LoVo (cell line): ENCODE measurements around the gene RAD51AP2.

Experiments used
- DNase-seq: peaks from one replicate; pipeline ENCODE4 v3.0.0-alpha.2; 2016; ENCODE audit warnings: low spot score

RAD51AP2 gene

DNA sequence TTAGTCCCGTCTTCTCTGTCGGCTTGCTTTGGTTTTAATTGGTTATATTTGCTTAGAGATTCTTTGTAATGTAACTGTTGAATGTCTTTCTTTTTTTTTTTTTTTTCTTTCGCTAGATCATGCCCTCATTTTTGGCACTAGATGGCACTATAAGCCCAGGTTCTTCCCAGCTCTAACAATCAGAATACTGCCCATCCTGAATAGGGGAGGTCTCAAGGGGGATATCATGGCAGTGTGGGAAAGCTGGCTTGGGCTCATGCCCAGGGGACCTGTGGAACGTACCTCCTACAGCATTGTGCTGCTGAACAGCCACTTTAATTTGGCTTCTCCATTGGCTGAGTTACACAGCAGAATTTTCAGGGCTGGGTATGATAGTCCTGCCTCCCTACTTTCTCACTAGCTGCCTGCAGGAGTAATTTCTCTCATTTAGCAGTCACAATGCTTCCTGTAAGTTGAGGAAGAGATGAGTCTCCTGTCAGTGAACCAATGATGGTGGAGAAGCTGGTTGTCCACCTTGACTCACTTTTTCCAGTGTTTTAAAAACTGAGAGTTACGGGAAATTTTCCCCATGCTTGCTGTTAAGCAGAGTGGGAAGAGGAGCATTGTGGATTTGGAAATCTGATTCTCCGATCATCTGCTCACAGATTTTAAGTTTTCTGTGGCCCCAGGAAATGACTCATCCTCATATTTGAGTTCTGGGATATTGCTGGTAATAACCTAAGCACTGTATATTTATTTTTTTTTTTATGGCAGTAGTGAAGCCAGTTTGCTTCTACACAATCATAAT lies 47.2 kb downstream of the RAD51AP2 start:
- DNase-seq, result peak; percentile 49

DNA sequence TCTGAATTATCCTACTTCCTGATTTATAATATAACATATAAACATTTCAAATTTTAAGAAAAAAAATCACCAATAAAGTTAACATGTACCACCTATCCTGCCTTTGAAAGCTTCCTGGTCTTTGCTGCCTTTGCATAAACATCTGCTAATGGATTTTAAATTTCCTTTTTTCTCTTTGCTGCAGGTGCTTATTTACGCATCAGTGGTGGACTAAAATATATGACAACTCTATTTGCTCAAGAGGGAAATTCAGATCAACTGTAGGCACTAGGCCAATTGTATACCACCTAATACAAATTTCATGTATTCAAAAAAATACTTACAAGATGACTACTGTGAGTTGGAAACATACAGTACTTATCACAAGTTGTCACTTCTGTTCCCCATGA lies 57.2 kb downstream of the RAD51AP2 start:
- no peak for DNase-seq
